RWPE2 (cell line): ENCODE measurements around the gene E2F4.

Experiments used
- ATAC-seq: fragments of 200-7000 bp; cut with Tn5 transposase; 3 replicates; pipeline ENCODE4 v1.9.1; 2021; ENCODE audit warnings: low read depth
- DNase-seq: peaks from one replicate; pipeline ENCODE4 v3.0.0-alpha.2; 2020; ENCODE audit warnings: low spot score
- H3K27ac ChIP-seq: fragments of 450-650 bp; 2 replicates; pipeline ENCODE4 v1.5.1; 2017; ENCODE audit warnings: mild to moderate bottlenecking; ENCODE audit not compliant: poor library complexity, severe bottlenecking
- H3K27me3 ChIP-seq: fragments of 250-450 bp; sonication (Bioruptor Pico); 2 replicates; pipeline ENCODE4 v1.5.1; 2021; ENCODE audit warnings: mild to moderate bottlenecking, moderate library complexity; ENCODE audit not compliant: insufficient read depth, poor library complexity, severe bottlenecking
- H3K36me3 ChIP-seq: fragments of 250-450 bp; sonication (Bioruptor Pico); 2 replicates; pipeline ENCODE4 v1.5.1; 2020; ENCODE audit warnings: low read depth, mild to moderate bottlenecking, moderate library complexity
- H3K4me1 ChIP-seq: fragments of 250-450 bp; sonication (Bioruptor Pico); 2 replicates; pipeline ENCODE4 v1.5.1; 2021; ENCODE audit warnings: mild to moderate bottlenecking, moderate library complexity; ENCODE audit not compliant: insufficient read depth, poor library complexity, severe bottlenecking
- H3K4me3 ChIP-seq: fragments of 250-450 bp; sonication (Bioruptor Pico); 2 replicates; pipeline ENCODE4 v1.5.1; 2021; ENCODE audit warnings: mild to moderate bottlenecking, moderate library complexity; ENCODE audit not compliant: severe bottlenecking
- H3K9me3 ChIP-seq: fragments of 250-450 bp; sonication (Bioruptor Pico); 2 replicates; pipeline ENCODE4 v1.5.1; 2021; ENCODE audit warnings: mild to moderate bottlenecking, moderate library complexity; ENCODE audit not compliant: severe bottlenecking
- CTCF ChIP-seq: fragments of 450-650 bp; IDR thresholded peaks from one replicate; pipeline ENCODE4 v1.5.1; 2017; ENCODE audit warnings: mild to moderate bottlenecking, moderate library complexity; ENCODE audit not compliant: poor library complexity, severe bottlenecking

E2F4 gene

DNA sequence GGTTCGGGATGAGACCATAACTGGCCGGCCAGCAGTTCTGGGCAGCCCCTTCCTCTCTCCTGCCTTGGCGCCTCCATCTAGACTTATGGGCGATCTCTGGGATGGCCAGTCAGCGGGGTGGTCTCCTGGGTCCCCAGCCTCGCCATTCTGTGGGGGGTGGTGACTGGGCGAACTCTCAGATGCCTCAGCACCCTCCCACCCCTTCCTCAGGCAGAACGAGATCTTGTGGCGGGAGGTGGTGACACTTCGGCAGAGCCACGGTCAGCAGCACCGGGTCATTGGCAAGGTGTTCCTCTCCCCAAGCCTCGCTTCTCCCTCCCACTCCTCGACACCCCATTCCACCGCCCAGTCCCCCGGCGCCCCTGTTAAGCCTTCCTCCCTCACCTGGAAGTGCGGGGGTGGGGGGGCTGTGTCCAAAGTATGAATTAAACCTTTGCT is 25.8 kb upstream of the E2F4 start:
- no peak for ATAC-seq
- TF ChIP-seq CTCF = no peak
- Histone ChIP-seq H3K36me3 (no peaks in the 10 kb centered on the region), H3K9me3 (no peaks in the 10 kb centered on the region), H3K27me3 (no peaks in the 10 kb centered on the region), H3K4me3 (no peak overlapping the region), H3K4me1 (peaks cover 9% of the 10 kb centered on the region), H3K27ac (no peak overlapping the region)
- no peak for DNase-seq

DNA sequence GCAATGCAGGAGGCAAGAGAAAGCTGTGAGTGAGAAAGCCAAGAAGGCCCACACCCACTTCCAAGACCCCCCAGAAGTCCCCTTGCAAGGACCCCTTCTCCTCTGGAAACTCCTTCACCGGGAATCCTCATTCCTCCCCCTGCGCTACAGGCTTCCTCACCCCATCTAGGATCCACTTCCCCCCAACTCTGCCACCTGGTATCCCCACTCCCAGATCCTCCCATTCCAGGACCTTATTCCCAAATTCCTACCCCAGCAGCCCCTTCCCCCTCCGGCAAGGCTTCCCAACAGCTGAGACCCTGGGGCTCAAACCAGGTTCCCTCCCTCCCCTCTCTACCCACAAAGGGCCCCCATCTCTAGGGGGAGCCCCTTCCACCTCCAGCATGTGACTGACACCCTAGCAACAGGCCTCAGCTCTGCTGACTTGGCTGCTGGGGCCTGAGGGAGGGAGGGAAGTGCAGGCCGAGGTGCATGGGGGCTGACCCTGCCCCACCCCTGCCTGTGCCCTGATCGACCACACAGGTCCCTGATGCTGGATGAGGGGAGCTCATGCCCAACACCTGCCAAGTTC is 25.3 kb upstream of the E2F4 start:
- Histone ChIP-seq H3K4me3 (no peak overlapping the region), H3K4me1 (peaks cover 12% of the 10 kb centered on the region), H3K36me3 (no peaks in the 10 kb centered on the region), H3K27me3 (no peaks in the 10 kb centered on the region), H3K9me3 (no peaks in the 10 kb centered on the region), H3K27ac (no peak overlapping the region)
- TF ChIP-seq CTCF = no peak
- ATAC-seq (no peak), DNase-seq (no peak)

DNA sequence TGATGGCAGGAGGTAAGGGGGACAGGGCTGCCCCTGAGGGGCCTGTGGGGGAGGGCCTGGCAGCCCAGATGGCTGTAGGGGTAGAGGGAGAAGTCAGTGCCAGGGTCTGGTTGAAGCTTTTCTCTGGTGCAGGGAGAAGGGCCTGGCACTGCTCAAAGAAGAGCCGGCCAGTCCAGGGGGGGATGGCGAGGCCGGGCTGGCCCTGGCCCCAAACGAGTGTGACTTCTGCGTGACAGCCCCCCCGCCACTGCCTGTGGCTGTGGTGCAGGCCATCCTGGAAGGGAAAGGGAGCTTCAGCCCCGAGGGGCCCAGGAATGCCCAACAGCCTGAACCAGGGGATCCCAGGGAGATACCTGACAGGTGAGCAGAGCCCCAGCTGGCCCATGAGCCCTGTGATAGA is 24.4 kb upstream of the E2F4 start:
- Histone ChIP-seq H3K4me3 (no peak overlapping the region), H3K36me3 (no peaks in the 10 kb centered on the region), H3K4me1 (peaks cover 12% of the 10 kb centered on the region), H3K27me3 (no peaks in the 10 kb centered on the region), H3K9me3 (no peaks in the 10 kb centered on the region), H3K27ac (no peak overlapping the region)
- no peak for ATAC-seq
- no peak for TF ChIP-seq CTCF
- DNase-seq = no peak

- H3K27me3 ChIP-seq = no peaks in the 10 kb centered on the region
- peaks cover 17% of the 10 kb centered on the region for H3K4me1 ChIP-seq
- ATAC-seq = no peak
- no peak for TF ChIP-seq CTCF
- H3K36me3 ChIP-seq = no peaks in the 10 kb centered on the region
- no peaks in the 10 kb centered on the region for H3K9me3 ChIP-seq
- H3K4me3 ChIP-seq = no peak overlapping the region
- DNase-seq = no peak
- no peak overlapping the region for H3K27ac ChIP-seq
These were observed 22.9 kb upstream of the E2F4 start for GRCh38 chr16:67169011-67169451.

DNA sequence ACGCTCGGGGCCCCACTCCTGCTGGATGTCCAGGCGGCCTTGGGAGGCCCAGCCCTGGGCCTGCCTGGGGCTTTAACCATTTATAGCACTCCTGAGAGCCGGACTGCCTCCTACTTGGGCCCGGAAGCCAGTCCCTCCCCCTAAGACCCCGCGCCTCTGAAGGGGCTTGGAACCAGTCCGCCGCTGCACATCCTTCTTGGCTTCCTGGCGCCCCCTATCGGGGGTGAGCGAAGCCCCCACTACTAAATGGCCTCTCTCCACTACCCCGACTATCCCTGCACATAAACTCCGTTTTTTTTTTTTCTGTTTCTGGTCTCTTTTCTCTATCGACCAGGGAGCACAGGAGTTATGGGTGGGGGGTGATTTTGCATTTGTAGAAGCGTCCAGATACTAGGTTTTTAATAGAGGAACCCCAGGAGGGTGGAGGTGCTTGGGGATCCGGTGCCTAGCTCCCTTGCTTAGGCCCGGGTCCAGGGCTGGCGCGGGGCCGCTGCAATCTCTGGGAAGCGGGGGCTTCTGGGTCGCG is 22.2 kb upstream of the E2F4 start:
- Histone ChIP-seq H3K27me3 (no peaks in the 10 kb centered on the region), H3K4me1 (peaks cover 19% of the 10 kb centered on the region), H3K27ac (peak overlapping the region; percentile 73), H3K9me3 (no peaks in the 10 kb centered on the region), H3K4me3 (peak overlapping the region; percentile 39), H3K36me3 (no peaks in the 10 kb centered on the region)
- DNase-seq = no peak
- peak; percentile 61 for TF ChIP-seq CTCF
- no peak for ATAC-seq
